GM11168 (cell line): ENCODE data around the gene ZP1.

Source experiments
- in situ Hi-C: fragments of 300-500 bp; cut with MboI; formaldehyde crosslinking; loops from one replicate; pipeline ENCODE4 v1.12.0; 2022; ENCODE audit warnings: low sequenced_read_pairs; ENCODE audit not compliant: unreplicated experiment

ZP1 gene

DNA sequence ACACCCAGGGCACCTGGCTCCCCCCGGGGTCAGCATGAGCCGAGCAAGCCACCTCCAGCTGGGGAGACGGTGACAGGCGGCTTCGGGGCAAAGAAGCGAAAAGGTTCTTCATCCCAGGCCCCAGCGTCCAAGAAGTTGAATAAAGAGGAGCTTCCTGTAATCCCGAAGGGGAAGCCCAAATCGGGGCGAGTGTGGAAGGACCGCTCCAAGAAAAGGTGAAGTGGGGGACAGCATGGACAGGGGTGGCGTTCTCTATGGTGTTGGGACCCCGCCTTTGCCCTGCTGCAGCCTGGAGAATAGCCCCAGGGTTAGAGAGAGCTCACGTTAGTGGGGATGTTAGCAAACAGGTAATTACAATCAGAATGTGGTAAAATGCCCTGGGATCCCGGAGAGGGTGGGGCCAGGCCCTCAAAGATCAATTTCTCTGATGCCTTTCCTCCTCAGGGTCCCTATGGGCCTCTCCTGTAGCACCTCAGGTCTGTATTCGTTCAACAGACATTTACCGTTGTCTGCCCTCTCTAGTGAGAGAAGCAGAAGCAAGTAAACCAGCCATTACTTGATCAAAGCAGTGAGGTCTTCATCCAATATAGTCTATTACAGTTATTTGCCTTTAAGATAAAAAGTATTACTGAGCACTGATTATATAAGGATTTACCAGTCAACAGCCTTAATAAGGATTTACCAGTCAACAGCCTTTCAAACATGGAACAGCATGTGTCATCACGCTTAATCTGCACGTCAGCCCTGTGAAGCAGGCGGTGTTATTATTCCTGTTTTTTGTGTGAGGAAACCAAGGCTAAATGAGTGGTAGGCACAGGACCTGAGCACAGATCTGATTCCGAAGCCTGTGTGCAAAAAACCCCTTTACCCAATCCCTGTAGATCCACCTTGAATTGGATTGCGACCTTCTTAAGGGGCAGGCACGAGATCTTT is 24.4 kb upstream of the ZP1 start:
- in situ Hi-C loops = no loop called here

DNA sequence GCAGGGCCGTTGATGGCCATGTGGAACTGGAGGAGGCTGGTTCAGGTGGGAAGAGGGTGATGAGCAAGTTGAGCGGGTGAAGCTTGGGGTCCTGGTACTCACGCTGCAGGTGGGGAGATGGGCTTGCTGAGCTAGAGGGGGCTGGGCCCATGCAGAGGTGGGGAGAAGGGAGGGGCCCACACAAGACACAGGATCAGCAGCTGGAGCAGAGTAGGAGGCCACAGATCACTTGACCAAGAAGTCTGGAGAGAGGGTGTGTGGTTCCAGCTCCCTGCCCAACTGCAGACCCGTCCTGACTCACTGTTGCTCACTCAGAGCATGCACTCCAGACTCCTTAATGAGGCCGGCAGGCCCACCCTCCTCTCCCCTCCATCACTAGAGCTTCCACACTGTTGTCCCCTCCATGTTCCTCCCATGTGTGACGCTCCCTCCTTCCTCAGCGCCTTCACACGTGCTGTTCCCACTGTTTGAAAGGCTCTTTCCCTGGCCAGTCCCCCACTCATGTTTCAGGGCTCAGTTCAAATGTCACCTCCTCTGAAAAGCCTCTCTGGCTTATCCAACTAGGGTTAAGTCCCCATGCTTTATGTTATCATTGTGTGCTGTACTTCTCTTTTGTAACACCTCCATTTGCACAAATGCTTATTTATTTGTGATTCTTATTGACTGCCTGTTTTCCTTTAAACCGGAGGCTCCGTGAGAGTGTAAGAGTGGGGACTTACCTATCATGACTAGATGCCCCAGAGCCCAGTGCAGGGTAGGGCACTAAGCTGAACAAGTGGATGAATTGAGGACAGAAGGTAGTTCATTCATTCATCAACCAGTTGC is 23.1 kb upstream of the ZP1 start:
- in situ Hi-C loops = no loop called here

DNA sequence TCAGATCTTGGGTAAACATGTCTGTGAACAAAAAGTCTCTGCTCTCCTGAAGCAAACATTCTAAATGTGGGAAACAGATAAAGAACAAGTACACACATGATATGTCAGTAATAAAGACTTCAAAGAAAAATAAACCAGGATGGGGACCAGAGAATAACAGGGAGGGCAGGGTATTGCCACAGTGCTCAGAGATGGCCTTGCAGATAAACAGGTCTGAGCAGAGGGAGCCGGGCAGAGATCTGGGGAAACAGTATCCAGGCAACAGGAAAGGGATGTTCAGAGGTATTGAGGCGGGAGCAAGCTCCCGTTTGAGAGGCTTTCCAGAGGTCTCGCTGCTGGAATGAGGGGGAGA is 22.5 kb upstream of the ZP1 start:
- in situ Hi-C loops = no loop called here

DNA sequence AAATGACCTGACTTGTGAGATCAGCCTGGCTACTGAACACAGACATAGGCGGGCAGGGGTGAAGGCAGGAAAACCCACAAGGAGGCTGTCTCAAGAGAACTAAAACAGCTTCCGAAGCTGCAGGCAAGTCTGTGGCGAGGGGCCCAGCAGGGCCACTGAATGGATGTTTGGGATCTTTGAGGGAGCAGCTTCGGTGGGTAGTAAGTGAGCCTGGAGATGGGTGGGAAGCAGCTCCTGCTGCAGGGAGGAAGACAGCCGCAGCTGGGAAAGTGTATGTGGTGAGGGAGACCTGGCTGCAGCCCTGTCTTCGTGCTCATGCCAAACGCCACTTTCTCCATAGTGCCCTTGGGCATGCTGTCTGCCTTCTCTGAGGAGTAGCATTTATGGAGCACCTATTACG is 22.0 kb upstream of the ZP1 start:
- in situ Hi-C loops = no loop called here

DNA sequence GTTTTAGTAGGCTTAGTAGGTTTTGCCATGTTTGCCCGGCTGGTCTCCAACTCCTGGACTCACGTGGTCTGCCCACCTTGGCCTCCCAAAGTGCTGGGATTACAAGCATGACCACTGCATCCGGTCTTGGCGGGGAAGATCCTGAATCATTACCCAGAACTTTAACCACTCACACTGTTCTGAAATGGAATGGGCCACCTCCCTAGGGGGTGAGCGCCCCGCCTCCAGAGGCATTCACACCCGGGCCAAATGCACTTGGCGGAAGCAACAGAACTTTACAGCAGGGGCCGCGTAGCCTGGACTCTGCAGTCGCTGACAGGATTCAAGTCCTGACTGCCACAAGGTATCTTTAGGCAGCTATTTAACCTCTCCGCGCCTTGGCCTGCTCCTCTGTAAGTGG is 20.1 kb upstream of the ZP1 start:
- in situ Hi-C loops = no loop called here

DNA sequence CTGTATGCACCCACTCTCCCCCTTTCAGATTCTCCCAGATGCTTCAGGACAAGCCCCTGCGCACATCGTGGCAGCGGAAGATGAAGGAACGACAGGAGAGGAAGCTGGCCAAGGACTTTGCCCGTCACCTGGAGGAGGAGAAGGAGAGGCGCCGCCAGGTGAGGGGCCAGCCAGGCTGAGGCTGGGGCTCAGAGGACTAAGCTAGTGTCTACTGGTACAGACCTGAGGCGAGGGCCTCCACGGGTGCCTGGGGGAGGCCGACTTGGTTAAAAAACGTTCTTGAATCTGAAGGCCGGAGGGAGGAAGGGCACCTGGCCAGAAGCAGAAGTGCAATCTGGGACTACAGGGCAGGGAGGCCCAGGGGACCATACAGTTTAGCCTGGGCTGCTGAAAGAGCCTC is 19.4 kb upstream of the ZP1 start:
- in situ Hi-C loops = no loop called here

DNA sequence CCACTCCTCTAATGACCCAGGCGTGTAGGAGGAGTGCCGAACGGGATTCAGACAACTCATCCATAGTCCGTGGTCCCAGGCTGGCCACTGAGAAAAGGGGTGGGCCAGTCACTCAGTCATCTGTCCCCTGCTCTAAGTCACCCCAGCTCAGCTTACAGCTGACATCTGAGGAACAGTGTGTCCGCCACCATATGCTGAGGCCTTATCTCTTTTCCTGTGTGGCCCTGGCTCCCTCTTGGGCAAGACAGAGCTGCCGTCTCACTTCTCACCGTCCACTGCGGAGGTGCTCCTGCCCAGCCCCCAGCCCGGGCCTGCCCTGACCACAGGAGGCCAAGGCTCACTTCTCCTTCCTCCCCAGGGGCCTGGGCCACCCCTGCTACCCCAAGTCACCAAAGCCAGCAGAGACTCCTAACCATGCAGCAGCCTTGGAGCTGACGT is 18.6 kb upstream of the ZP1 start:
- in situ Hi-C loops = no loop called here

DNA sequence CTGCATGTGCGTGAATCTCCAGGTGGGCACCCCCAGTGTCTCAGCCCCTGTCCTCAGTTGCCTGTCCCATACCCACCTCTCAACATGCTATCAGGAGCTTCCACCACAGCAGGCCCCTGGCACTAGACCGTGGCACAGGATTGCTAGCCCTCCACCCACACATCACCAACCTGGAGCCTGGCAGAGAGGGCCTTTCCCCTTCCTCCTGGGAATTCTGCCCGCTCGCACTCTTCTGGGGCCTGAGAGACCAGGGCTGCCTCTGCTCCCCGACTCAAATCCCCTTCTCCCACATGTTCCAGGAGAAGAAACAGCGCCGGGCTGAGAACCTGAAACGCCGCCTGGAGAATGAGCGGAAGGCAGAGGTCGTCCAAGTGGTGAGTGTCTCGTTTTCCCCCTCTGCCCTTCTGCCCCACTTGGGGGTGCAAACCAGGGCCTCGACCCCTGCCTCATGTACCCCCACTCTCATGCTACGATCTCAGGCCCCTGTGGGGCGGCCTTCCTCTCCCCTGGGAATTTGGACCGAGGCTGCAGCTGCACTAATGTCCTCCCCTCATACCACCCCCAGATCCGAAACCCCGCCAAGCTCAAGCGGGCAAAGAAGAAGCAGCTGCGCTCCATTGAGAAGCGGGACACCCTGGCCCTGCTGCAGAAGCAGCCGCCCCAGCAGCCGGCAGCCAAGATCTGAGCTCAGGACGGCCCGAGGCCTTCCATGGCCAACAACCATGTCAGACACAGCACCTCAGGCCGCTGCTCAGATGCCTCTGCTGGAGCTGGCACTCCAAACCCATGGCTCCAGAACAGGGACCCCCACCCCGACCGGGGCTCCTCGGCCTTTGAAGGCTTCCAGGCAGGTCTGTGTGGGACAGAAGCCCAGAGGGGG is 17.5 kb upstream of the ZP1 start:
- in situ Hi-C loops = no loop called here

DNA sequence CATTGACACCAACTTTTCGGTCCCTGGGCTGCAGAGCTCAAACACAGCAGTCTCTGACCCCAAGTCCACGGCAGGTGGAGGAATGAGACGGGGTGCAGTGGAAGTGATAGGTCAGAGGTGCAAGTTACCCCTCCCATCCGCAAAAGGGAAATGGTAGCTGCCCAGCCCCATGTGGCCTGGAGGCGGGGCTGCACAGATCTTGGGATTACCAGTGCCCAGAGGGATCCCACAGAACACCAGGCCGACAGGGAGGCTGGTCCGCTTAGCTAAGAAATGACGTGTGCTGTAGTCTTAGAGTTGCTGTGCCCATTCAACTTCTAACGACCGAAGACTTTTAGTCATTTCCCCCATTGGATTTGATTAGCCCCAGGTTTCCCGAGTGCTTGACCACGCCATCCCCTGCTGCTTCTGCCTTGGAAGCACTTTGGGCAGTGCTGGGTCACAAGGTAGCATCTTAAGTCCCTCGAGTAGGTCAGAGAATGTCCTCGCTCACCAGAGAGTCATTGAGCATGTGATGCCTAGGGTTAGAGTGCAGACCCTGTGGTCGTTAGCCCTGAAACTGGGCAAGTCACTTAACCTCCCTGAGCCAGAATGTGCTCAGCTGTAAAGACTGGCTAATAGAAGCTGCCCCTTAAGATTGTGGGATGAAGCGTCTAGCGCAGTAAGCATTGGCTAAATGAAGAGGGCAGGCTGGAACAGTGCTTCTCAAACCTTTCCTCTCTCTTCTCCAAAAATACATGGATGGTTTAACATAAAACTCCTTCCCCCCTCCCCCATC is 15.8 kb upstream of the ZP1 start:
- in situ Hi-C loops = no loop called here

DNA sequence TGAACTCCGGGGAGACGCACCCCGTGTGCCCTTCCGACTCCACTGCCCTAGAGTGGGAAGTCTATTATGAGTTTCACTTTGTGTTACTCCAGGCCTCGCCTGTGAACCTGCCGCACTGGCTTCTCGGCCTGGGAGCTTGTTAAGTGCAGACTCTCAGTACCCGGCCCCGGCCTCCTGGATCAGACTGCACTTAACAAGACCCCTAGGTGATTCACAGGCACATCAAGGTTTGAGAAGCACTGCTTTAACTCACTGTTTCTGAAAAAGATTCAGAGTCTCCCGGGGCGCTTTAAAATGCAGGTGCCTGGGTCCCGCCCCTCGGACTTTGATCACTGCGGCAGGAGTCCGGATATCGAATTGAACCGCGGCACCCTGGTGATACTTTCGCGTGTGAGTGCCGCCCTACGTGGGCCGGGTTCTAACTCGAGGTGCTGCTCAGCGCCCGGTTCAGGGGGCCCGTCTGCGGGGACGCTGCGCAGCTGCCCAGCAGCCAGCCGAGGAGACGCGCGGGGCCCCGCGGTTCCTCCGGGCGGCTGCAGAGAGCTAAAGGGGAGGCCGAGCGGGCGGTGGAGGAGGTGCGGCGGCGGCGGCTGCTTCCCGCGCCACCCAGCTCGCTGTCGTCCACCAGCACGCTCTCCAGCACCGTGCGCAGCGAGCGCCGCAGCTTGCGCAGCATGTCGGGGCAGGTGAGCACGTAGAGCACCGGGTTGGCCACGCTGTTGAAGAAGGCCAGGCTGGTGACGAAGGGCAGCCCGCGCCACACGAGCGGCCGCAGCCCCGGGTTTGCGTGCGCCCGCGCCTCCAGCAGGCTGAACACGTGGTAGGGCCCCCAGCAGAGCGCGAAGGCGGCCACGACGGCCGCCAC is 15.0 kb upstream of the ZP1 start:
- in situ Hi-C loops = no loop called here

DNA sequence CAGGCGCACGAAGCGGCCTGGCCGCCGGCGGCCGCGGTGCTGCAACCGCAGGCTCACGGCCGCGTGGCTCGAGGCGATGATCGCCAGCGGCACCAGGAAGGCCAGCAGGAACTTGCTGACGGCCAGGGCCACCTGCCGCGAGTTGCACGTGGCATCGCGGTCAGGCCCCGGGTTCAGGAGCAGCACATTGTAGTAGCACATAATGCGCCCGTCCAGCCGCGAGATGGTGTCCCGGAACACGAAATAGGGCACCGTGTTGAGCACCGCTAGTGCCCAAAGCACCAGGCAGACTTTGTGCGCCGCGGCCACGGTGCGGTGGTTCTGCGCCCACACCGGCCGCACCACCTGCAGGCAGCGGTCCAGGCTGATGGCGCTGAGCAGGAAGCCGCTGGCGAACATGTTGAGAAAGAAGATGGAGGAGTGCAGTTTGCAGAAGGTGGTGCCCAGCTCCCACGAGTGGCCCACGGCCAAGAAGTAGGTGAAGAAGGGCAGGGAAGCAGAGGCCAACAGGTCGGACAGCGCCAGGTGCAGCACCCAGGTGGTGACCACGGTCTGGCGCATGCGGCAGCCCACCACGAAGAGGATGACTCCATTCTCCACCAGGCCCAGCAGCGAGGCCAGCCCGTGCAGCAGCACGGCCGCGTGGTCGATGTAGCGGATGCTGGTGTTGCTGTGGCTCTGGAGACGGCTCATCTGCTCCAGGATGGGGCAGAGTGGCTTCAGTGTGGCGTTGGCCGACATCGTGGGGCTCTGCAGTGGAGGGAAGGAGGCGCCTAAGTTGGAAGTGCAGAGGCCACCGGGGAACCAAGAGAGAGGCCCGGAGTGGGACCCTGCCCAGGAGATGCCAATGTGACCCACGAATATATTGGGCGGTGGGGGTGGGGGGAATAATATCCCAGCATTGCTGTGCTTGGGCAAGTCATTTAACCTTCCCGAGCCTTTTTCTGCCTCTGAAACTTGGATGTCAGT is 14.1 kb upstream of the ZP1 start:
- in situ Hi-C loops = no loop called here

DNA sequence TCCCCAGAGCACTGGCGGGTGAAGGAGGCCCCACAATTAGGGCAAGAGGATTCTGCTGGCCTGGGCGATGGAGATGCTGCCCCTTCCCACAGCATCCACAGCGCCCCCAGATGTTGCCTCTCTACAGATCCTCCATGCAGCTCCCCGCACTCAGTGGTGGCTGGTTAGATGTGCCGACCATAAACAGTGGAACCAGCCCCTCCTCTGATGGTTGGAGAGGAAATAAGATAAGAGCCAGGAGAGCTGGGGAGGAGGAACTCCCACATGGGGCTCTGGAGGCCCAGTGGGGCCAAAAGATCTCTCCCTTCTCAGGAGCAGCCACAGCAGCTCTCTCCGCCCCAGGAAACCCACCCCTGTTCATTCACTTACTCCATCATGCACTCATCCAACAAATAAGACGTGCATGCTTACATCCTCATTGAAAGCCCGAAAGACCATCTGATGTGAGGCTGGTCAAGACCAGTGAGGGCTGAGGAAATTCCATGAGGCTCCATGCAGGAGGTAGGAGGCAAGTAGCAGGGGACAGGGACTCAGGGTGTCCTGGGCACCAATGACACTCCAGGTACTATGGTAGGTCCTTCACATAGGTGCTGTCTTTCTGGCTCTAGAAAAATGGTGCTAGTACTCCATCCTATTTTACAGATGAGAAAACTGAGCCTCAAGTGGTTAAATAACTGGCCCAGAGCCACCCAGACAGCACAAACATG is 13.0 kb upstream of the ZP1 start:
- in situ Hi-C loops = no loop called here

DNA sequence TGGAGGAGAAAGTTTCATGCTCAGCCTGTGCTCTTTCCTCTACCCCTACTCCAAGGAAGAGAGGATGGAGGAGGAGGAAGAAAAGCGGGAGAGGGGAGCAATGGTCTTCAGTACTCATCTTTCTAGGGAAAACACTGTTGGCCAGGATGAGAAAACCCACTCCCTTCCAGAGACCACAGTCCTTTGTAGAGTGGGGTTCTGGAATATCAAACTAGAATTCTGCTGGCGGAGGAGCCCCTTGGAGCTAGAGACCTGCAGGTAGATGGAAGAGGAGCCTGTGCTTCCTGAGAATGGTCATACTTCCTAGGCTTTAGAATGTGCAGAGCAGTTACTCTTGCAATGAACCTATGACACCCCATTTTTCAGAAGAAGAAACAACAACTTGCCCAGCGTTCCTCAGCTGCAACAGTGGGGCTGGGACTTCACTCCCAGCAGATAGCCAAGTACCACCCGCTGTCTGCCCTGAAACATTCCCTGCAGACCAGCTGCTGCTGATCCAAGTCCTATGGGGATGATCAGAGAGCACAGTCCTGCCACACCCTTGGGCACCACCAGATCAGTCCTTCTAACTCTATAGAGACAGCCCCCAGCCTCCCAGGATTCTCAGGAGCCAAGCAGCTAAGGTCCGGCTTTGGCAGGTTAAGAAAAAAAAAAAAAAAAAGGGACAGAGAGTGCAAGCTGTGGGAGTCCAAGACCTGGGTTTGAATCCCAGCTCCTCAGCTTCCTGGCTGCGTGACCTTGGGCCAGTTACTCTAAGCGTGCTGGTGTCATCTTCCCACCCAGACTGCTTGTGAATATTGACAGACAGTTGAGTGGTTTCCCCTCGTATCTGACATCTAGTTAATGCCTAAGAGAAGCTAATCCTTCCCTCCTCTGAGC is 12.3 kb upstream of the ZP1 start:
- in situ Hi-C loops = no loop called here

DNA sequence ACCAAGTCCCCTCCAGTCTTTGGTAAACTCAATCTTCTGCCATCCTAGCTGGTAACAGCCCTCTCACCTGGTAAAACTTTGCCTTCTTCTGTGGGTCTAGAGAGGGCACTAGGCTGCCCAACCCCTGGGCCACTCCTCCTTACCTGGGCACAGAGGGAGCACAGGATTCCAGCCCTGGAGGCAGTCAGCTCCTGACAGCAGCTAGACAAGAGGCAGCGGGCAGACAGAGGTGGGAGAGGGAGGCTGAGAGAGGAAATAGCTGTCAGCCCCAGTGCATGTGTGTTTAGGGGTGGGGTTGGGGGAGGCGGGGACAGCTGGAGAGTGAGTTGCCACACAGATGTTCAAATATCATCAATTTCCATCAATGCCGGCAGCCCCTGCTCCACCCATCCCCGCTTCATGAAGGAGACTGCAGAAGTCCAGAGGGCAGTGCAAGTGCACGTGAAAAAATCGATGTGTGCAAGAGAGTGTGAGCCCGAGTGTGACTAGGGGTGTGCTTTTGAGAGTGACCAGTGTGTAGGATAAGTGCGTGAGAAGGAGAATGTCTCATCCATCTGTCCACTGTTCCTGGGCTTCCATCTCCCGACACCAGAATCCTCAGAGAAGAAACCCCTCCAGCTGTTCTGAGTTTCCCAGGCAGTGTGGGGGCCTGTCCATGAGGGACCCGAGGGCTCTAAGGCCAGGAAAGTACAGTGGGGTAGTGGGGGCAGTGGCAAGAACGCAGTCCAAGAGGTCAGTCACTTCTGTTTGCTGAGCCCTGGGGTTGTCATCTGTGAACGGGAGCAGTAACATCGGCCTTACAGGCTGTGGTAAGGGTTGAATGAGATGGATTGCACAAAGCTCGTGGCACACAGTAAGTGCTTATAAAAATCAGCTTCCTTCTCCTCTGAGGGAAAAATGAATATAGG is 11.4 kb upstream of the ZP1 start, which contains the start of gene PTGDR2:
Gene PTGDR2 (minus strand): TSS at position 225 of the 908 bp plus-strand sequence. CDS start 2,228 bp downstream, outside the sequence.
- in situ Hi-C loops = no loop called here
